Measurements from ENCODE around the gene TM2D1.

GRCh38 chr1:61638296-61638695 is 86.6 kb downstream of the TM2D1 start:
- TF ChIP-seq CTCF (IDR thresholded peaks at IDR 0.05 in 2 of 3, conservative IDR thresholded peaks at IDR 0.05 in 1 of 3; ENCODE audit: borderline replicate concordance in 1 of 3, insufficient read depth in 1 of 3, low read depth in 2 of 3, low read length in 2 of 3) (no peak), POLR2A (IDR thresholded peaks at IDR 0.05; ENCODE audit: borderline replicate concordance, extremely low read depth, insufficient read depth, insufficient read length) (no peak), EZH2phosphoT487 (IDR thresholded peaks at IDR 0.05; ENCODE audit: borderline replicate concordance) (no peak), POLR2AphosphoS5 (IDR thresholded peaks at IDR 0.05; ENCODE audit: low read depth, low read length) (no peak), EZH2 (IDR thresholded peaks at IDR 0.05) (no peak), FOSL1 (IDR thresholded peaks at IDR 0.05; ENCODE audit: low read depth) (no peak)

All from HCT116 (cell line).